H9 (cell line): Measurements from ENCODE around the gene KLHL1. TPM values are rescaled to one million over a fixed set of nuclear protein-coding genes. Genes with fewer than 3 reads are reported as not detected.

Experiments
- DNase-seq: peaks from one replicate; pipeline ENCODE4 v3.0.0-alpha.2; 2017
- H2AFZ ChIP-seq: one replicate; pipeline ENCODE4 v1.6.1; 2013; ENCODE audit warnings: mild to moderate bottlenecking, low read length, control low read depth, moderate library complexity
- H2AK5ac ChIP-seq: 2 replicates; pipeline ENCODE4 v1.6.1; 2013; ENCODE audit warnings: low read length, control low read depth, mixed read lengths; ENCODE audit not compliant: insufficient read length
- H2BK120ac ChIP-seq: one replicate; pipeline ENCODE4 v1.6.1; 2013; ENCODE audit warnings: low read depth, mild to moderate bottlenecking, low read length, control low read depth, inconsistent platforms; ENCODE audit not compliant: poor library complexity, severe bottlenecking
- H2BK12ac ChIP-seq: 2 replicates; pipeline ENCODE4 v1.6.1; 2013; ENCODE audit warnings: low read length, control low read depth, mixed read lengths, low read depth; ENCODE audit not compliant: insufficient read length
- H2BK15ac ChIP-seq: 2 replicates; pipeline ENCODE4 v1.6.1; 2013; ENCODE audit warnings: low read depth, low read length, control low read depth
- H2BK20ac ChIP-seq: one replicate; pipeline ENCODE4 v1.6.1; 2013; ENCODE audit warnings: low read depth, mild to moderate bottlenecking, low read length, control low read depth, inconsistent platforms; ENCODE audit not compliant: poor library complexity, severe bottlenecking
- H2BK5ac ChIP-seq: 2 replicates; pipeline ENCODE4 v1.6.1; 2013; ENCODE audit warnings: low read length, control low read depth, mixed read lengths; ENCODE audit not compliant: insufficient read length
- H3K14ac ChIP-seq: 2 replicates; pipeline ENCODE4 v1.6.1; 2013; ENCODE audit warnings: low read length, control low read depth; ENCODE audit not compliant: insufficient read depth
- H3K18ac ChIP-seq: 2 replicates; pipeline ENCODE4 v1.6.1; 2013; ENCODE audit warnings: low read depth, mild to moderate bottlenecking, mixed read lengths, low read length, control low read depth; ENCODE audit not compliant: insufficient read length
- H3K23ac ChIP-seq: 2 replicates; pipeline ENCODE4 v1.6.1; 2013; ENCODE audit warnings: low read length, control low read depth, mixed read lengths, low read depth; ENCODE audit not compliant: insufficient read length
- H3K23me2 ChIP-seq: 2 replicates; pipeline ENCODE4 v1.6.1; 2013; ENCODE audit warnings: low read depth, mild to moderate bottlenecking, mixed read lengths, low read length, control low read depth; ENCODE audit not compliant: insufficient read length, poor library complexity, severe bottlenecking
- H3K27ac ChIP-seq: 2 replicates; pipeline ENCODE4 v1.5.1; 2013; ENCODE audit warnings: low read length, control low read depth, mixed read lengths, low read depth; ENCODE audit not compliant: insufficient read length
- H3K27me3 ChIP-seq: 2 replicates; pipeline ENCODE4 v1.6.1; 2013; ENCODE audit warnings: low read length, control low read depth, inconsistent platforms; ENCODE audit not compliant: insufficient read depth
- H3K4ac ChIP-seq: 2 replicates; pipeline ENCODE4 v1.6.1; 2013; ENCODE audit warnings: low read depth, mild to moderate bottlenecking, control low read depth, inconsistent platforms, low read length, moderate library complexity
- H3K4me1 ChIP-seq: 2 replicates; pipeline ENCODE4 v1.6.1; 2013; ENCODE audit warnings: low read length, control low read depth, inconsistent platforms; ENCODE audit not compliant: insufficient read depth
- H3K4me2 ChIP-seq: 2 replicates; pipeline ENCODE4 v1.6.1; 2013; ENCODE audit warnings: low read length, control low read depth, mixed read lengths; ENCODE audit not compliant: insufficient read length, insufficient read depth
- H3K56ac ChIP-seq: 2 replicates; pipeline ENCODE4 v1.6.1; 2013; ENCODE audit warnings: low read depth, mild to moderate bottlenecking, mixed read lengths, low read length, control low read depth; ENCODE audit not compliant: insufficient read length
- H3K79me1 ChIP-seq: 2 replicates; pipeline ENCODE4 v1.6.1; 2013; ENCODE audit warnings: low read depth, mild to moderate bottlenecking, moderate library complexity, low read length, control low read depth, inconsistent platforms; ENCODE audit not compliant: insufficient read depth, poor library complexity, severe bottlenecking
- H3K79me2 ChIP-seq: 2 replicates; pipeline ENCODE4 v1.6.1; 2013; ENCODE audit warnings: low read length, control low read depth, inconsistent platforms; ENCODE audit not compliant: insufficient read depth
- H3K9ac ChIP-seq: 2 replicates; pipeline ENCODE4 v1.6.1; 2013; ENCODE audit warnings: low read length, control low read depth, mixed read lengths; ENCODE audit not compliant: insufficient read length; ENCODE audit errors: extremely low read depth
- H3K9me3 ChIP-seq: one replicate; pipeline ENCODE4 v1.6.1; 2013; ENCODE audit warnings: low read depth, low read length, inconsistent platforms; ENCODE audit not compliant: control insufficient read depth
- H3T11ph ChIP-seq: one replicate; pipeline ENCODE4 v1.6.1; 2013; ENCODE audit warnings: mild to moderate bottlenecking, low read length, control low read depth, inconsistent platforms
- H4K20me1 ChIP-seq: one replicate; pipeline ENCODE4 v1.6.1; 2013; ENCODE audit not compliant: control insufficient read depth, insufficient read length, insufficient read depth
- H4K5ac ChIP-seq: 2 replicates; pipeline ENCODE4 v1.6.1; 2013; ENCODE audit warnings: low read depth, mild to moderate bottlenecking, mixed read lengths, low read length, control low read depth; ENCODE audit not compliant: insufficient read length
- H4K8ac ChIP-seq: replicated peaks from 2 replicates; pipeline ENCODE4 v1.6.1; 2013; ENCODE audit warnings: low read length, control low read depth, mixed read lengths, low read depth; ENCODE audit not compliant: insufficient read length
- H4K91ac ChIP-seq: 2 replicates; pipeline ENCODE4 v1.6.1; 2013; ENCODE audit warnings: low read depth, mild to moderate bottlenecking, moderate library complexity, mixed read lengths, low read length, control low read depth; ENCODE audit not compliant: insufficient read length
- H3K27ac Mint-ChIP-seq, 3 experiments: 2 replicates in 2 of 3; 3 replicates in 1 of 3; pipeline ENCODE4 v1.8.0; 2020 to 2021; ENCODE audit warnings: mixed read lengths in 3 of 3, mild to moderate bottlenecking in 1 of 3, moderate library complexity in 1 of 3
- H3K27me3 Mint-ChIP-seq: 2 replicates; pipeline ENCODE4 v1.8.0; 2021; ENCODE audit warnings: low read depth, mild to moderate bottlenecking, moderate library complexity, mixed read lengths
- H3K36me3 Mint-ChIP-seq, 3 experiments: 2 replicates in 2 of 3; 3 replicates in 1 of 3; pipeline ENCODE4 v1.8.0; 2020 to 2021; ENCODE audit warnings: low read depth in 3 of 3, mixed read lengths in 3 of 3; ENCODE audit not compliant: insufficient read depth in 1 of 3
- H3K4me1 Mint-ChIP-seq, 2 experiments: 2 replicates each; pipeline ENCODE4 v1.8.0; 2020; ENCODE audit warnings: mixed read lengths in 2 of 2
- H3K4me3 Mint-ChIP-seq, 2 experiments: 2 replicates in 1 of 2; 3 replicates in 1 of 2; pipeline ENCODE4 v1.8.0; 2020 to 2021; ENCODE audit warnings: mild to moderate bottlenecking in 2 of 2, mixed read lengths in 2 of 2, moderate library complexity in 1 of 2
- H3K9me3 Mint-ChIP-seq, 2 experiments: 2 replicates in 1 of 2; 3 replicates in 1 of 2; pipeline ENCODE4 v1.8.0; 2020; ENCODE audit warnings: mild to moderate bottlenecking in 2 of 2, mixed read lengths in 2 of 2, moderate library complexity in 1 of 2
- CTCF ChIP-seq: fragments of 200-600 bp; sonication (generic); conservative IDR thresholded peaks from 3 replicates; pipeline ENCODE4 v1.8.0; 2021; ENCODE audit warnings: antibody characterized with exemption, mild to moderate bottlenecking
- WGBS: extraction: QIAGEN DNeasy Blood & Tissue Kit; methylation state at CpG from one replicate; pipeline ENCODE4 v1.1.7; 2013; ENCODE audit warnings: missing lambda C conversion rate, low lambda C conversion rate, mixed read lengths; ENCODE audit not compliant: insufficient read length; ENCODE audit errors: extremely low coverage; 5-methylcytosine and 5-hydroxymethylcytosine counted together
- total RNA-seq: library from RNA; stranded (reverse); gene quantifications from 2 replicates; pipeline ENCODE4 v1.2.1, GENCODE V29; 2021

Gene KLHL1
- total RNA-seq, 1 experiment from 2014 or later = not detected

- Mint-ChIP-seq H3K36me3 (no peaks in the 10 kb centered on the region), H3K27me3 (no peaks in the 10 kb centered on the region), H3K9me3 (no peaks in the 10 kb centered on the region), H3K4me3 (no peak overlapping the region), H3K4me1 (no peaks in the 10 kb centered on the region), H3K27ac (no peak overlapping the region)
- Histone ChIP-seq H3K4me1 (no peaks in the 10 kb centered on the region), H2BK20ac (no peak overlapping the region), H3K14ac (no peak overlapping the region), H3K79me1 (no peaks in the 10 kb centered on the region), H3K4me2 (no peak overlapping the region), H2BK5ac (no peak overlapping the region), H3K4ac (no peak overlapping the region), H3K79me2 (no peaks in the 10 kb centered on the region), H4K20me1 (no peaks in the 10 kb centered on the region), H3T11ph (no peak overlapping the region), H3K23me2 (no peaks in the 10 kb centered on the region), H3K18ac (no peak overlapping the region), H2BK15ac (no peak overlapping the region), H2AFZ (no peak overlapping the region), H3K56ac (no peak overlapping the region), H3K23ac (no peak overlapping the region), H4K5ac (no peak overlapping the region), H3K27me3 (no peaks in the 10 kb centered on the region), H2BK120ac (no peak overlapping the region), H3K9ac (no peak overlapping the region), H4K8ac (no peak overlapping the region), H4K91ac (no peak overlapping the region), H3K9me3 (no peaks in the 10 kb centered on the region), H2AK5ac (no peak overlapping the region), H3K27ac (no peak overlapping the region), H2BK12ac (no peak overlapping the region)
- DNase-seq = no peak
- WGBS = no CpG with 5 or more reads among the region's 2 CpGs
- TF ChIP-seq CTCF = no peak
Measured at GRCh38 chr13:69947582-69947981, 160.7 kb downstream of the KLHL1 start.
